T-cell (primary cell): ENCODE measurements around the gene SYP. TPM values are rescaled to one million over a fixed set of nuclear protein-coding genes. Genes with fewer than 3 reads are reported as not detected.
"Not testable (repeated sequence)": the region's sequence is repeated elsewhere in the genome, so short reads cannot be mapped to it uniquely, and the experiment has no call there.

Experiments used
- ATAC-seq, 4 experiments: fragments of 200-7000 bp in 3 of 4; fragments of 150-1000 bp in 1 of 4; cut with Tn5 transposase; replicated peaks in 1 of 4; 1 replicate in 3 of 4; 2 replicates in 1 of 4; pipeline ENCODE4 v1.10.0; 2021; ENCODE audit warnings: moderate library complexity in 3 of 4, mild to moderate bottlenecking in 2 of 4, moderate number of reproducible peaks in 1 of 4
- CTCF ChIA-PET, 2 donors: fragments of 300-600 bp; sonication (Branson Sonifier 250); formaldehyde crosslinking; loops; one replicate each; lab custom pipeline; 2022; ENCODE audit warnings: antibody characterized with exemption in 2 of 2; lab: Charles Lee
- POLR2A ChIA-PET, 2 donors: fragments of 300-600 bp; sonication (Branson Sonifier 250); formaldehyde crosslinking; loops; one replicate each; lab custom pipeline; 2022; ENCODE audit warnings: antibody characterized with exemption in 2 of 2; lab: Charles Lee
- DNase-seq, 35 experiments: peaks; one replicate each; pipeline versions ENCODE4 v3.0.0 to v3.0.0-alpha.2; 2013 to 2023
- H3K27ac ChIP-seq: one replicate; pipeline ENCODE4 v1.5.1; 2013; ENCODE audit warnings: low read length
- H3K27me3 ChIP-seq, 2 experiments: replicated peaks in 1 of 2; 1 replicate in 1 of 2; 2 replicates in 1 of 2; pipeline versions ENCODE4 v1.6.1 to v1.7.0; 2013; ENCODE audit warnings: low read length in 1 of 2, mixed read lengths in 1 of 2; ENCODE audit not compliant: control insufficient read depth in 2 of 2, insufficient read depth in 2 of 2; ENCODE audit errors: extremely low read depth in 1 of 2
- H3K36me3 ChIP-seq, 2 donors: 1 replicate in 1 of 2; 2 replicates in 1 of 2; pipeline versions ENCODE4 v1.6.1 to v1.7.0; 2013; ENCODE audit warnings: low read length in 1 of 2; ENCODE audit not compliant: control insufficient read depth in 2 of 2, insufficient read depth in 1 of 2; ENCODE audit errors: extremely low read depth in 1 of 2
- H3K4me1 ChIP-seq, 2 experiments: 1 replicate in 1 of 2; 2 replicates in 1 of 2; pipeline versions ENCODE4 v1.6.1 to v1.7.0; 2013; ENCODE audit warnings: low read length in 2 of 2, mixed read lengths in 1 of 2; ENCODE audit not compliant: insufficient read depth in 2 of 2, control insufficient read depth in 1 of 2; ENCODE audit errors: extremely low read depth in 1 of 2
- H3K4me3 ChIP-seq, 2 donors: 1 replicate in 1 of 2; 2 replicates in 1 of 2; pipeline versions ENCODE4 v1.5.1 to v1.7.0; 2013; ENCODE audit warnings: mild to moderate bottlenecking in 2 of 2, low read length in 1 of 2, moderate library complexity in 1 of 2; ENCODE audit not compliant: control insufficient read depth in 1 of 2; ENCODE audit errors: extremely low read depth in 1 of 2
- H3K9me3 ChIP-seq: 2 replicates; pipeline ENCODE4 v1.7.0; 2013
- H3K27ac Mint-ChIP-seq, 2 donors: one replicate each; pipeline ENCODE4 v1.8.0; 2020 to 2021; ENCODE audit warnings: mild to moderate bottlenecking in 2 of 2, mixed read lengths in 2 of 2
- H3K27me3 Mint-ChIP-seq, 2 donors: one replicate each; pipeline ENCODE4 v1.8.0; 2021 to 2022; ENCODE audit warnings: mixed read lengths in 2 of 2
- H3K36me3 Mint-ChIP-seq: one replicate; pipeline ENCODE4 v1.8.0; 2021; ENCODE audit warnings: mixed read lengths
- H3K4me1 Mint-ChIP-seq, 3 donors: one replicate each; pipeline ENCODE4 v1.8.0; 2020 to 2022; ENCODE audit warnings: mixed read lengths in 3 of 3, mild to moderate bottlenecking in 1 of 3
- H3K4me3 Mint-ChIP-seq, 3 donors: one replicate each; pipeline ENCODE4 v1.8.0; 2020 to 2022; ENCODE audit warnings: mild to moderate bottlenecking in 3 of 3, mixed read lengths in 3 of 3, moderate library complexity in 3 of 3
- H3K9me3 Mint-ChIP-seq, 3 donors: one replicate each; pipeline ENCODE4 v1.8.0; 2020 to 2022; ENCODE audit warnings: mixed read lengths in 3 of 3
- WGBS: methylation state at CpG from one replicate; pipeline ENCODE4 v1.1.5; 2013; ENCODE audit warnings: missing lambda C conversion rate; ENCODE audit not compliant: insufficient coverage; 5-methylcytosine and 5-hydroxymethylcytosine counted together
- total RNA-seq, 35 experiments: library from RNA in 6 of 35; stranded (reverse) in 6 of 35; fragments of 120-200 nt in 1 of 35; gene quantifications; one replicate each; pipeline versions ENCODE4 v1.2.1 to v1.2.4 and lab custom pipeline; 2013 to 2026

SYP gene
- total RNA-seq, 5 donors from 2014 or later (not counting 1 experiment from before 2014, with no cell fraction given): 0.53 to 0.89 (median 0.70) TPM

DNA sequence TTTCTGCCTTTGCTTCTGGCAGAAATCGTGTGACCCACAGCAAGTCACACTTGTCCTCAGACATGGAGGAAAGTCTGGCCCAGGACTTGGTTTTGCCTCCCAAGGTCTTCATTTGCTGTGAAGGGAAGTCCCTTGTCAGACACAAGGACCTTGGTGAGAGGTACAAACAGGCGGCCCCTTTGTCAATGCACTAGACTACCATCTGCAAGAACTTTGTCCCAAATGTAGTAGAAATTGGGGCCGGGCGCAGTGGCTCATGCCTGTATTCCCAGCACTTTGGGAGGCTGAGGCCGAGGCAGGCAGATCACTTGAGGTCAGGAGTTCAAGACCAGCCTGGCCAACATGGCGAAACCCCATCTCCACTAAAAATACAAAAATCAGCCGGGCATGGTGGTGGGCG, 26.4 kb downstream of the SYP start:
- CTCF ChIA-PET: not testable (repeated sequence)
- WGBS: 90% methylated on average over 2 of the region's 8 CpGs

GRCh38 chrX:49172280-49172780, 27.7 kb downstream of the SYP start:
- ATAC-seq (peak; percentile 73 to 80 (median 75)), DNase-seq (peak in 25 of 35 experiments; percentile 4 to 72 (median 32))
- peak overlapping the region; percentile 78 to 80 for H3K27ac Mint-ChIP-seq
- peaks cover 22 to 39% (median 23%) of the 10 kb centered on the region in 3 donors for H3K4me1 Mint-ChIP-seq
- H3K27ac ChIP-seq: peak overlapping the region; percentile 66
- peaks cover 5 to 21% of the 10 kb centered on the region in 2 donors for H3K36me3 ChIP-seq
- no peaks in the 10 kb centered on the region for H3K9me3 Mint-ChIP-seq
- peak overlapping the region; percentile 55 to 75 for H3K4me3 ChIP-seq
- CTCF ChIA-PET: interaction anchor here in 1 of 2 donors (1.4 kb wide), 1 partner anchor 16 kb away, joined by 7 read pairs; no protein-coding TSS in a partner anchor
- H3K4me1 ChIP-seq: peaks cover 4 to 32% of the 10 kb centered on the region in 2 experiments
- H3K36me3 Mint-ChIP-seq: peaks cover 14% of the 10 kb centered on the region
- POLR2A ChIA-PET: no interaction called here
- H3K9me3 ChIP-seq: no peaks in the 10 kb centered on the region
- H3K27me3 ChIP-seq: no peaks in the 10 kb centered on the region
- 0% methylated on average over 10 of the region's 37 CpGs for WGBS
- H3K4me3 Mint-ChIP-seq: peak overlapping the region; percentile 82 to 88 (median 83)
- H3K27me3 Mint-ChIP-seq: no peaks in the 10 kb centered on the region

More for the DNA sequence above, 26.4 kb downstream of the SYP start:
- H3K27ac Mint-ChIP-seq, H3K27me3 ChIP-seq, H3K4me3 ChIP-seq, H3K27me3 Mint-ChIP-seq, H3K9me3 ChIP-seq, POLR2A ChIA-PET, DNase-seq, ATAC-seq, H3K9me3 Mint-ChIP-seq: not testable (repeated sequence)
- Mint-ChIP-seq H3K36me3 (peaks cover 14% of the 10 kb centered on the region), H3K4me3 (peak overlapping the region in 2 of 3 donors; percentile 83 to 88), H3K4me1 (peaks cover 15 to 35% (median 15%) of the 10 kb centered on the region in 3 donors)
- Histone ChIP-seq H3K4me1 (peaks cover 0 to 20% of the 10 kb centered on the region in 2 experiments), H3K36me3 (peaks cover 5 to 21% of the 10 kb centered on the region in 2 donors), H3K27ac (peak overlapping the region; percentile 55)

DNA sequence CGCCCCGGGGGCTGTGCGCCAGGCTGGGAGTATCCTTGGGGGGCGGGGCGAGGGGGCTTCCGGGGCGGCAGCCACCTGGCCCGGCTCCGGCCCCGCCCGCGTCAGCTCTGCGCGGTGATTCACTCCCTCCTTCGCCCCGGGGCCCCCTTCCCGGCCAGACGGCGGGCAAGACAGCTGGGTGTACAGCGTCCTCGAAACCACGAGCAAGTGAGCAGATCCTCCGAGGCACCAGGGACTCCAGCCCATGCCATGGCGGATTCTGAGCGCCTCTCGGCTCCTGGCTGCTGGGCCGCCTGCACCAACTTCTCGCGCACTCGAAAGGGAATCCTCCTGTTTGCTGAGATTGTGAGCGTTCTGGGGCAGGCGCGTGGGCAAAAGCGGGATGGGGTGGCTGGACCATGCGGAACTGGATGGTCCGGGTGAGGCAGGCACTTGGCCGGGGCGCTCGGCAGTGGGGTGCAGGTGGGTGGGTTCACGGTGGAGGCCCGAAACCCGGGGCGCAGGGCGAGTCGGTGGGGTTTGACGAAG, 28.2 kb downstream of the SYP start, which contains the start of gene PLP2:
TSS of gene PLP2 (plus strand) at position 147 of the 528 bp plus-strand sequence. CDS start at position 250, 103 bp downstream.
- H3K9me3 ChIP-seq: no peaks in the 10 kb centered on the region
- peaks cover 25 to 41% (median 28%) of the 10 kb centered on the region in 3 donors for H3K4me1 Mint-ChIP-seq
- no peaks in the 10 kb centered on the region for H3K27me3 Mint-ChIP-seq
- ChIA-PET CTCF (interaction anchor here in 1 of 2 donors (1.4 kb wide), 1 partner anchor 16 kb away, joined by 7 read pairs; no protein-coding TSS in a partner anchor), POLR2A (no interaction called here)
- peak within 1 kb of the TSS; percentile 55 to 75 for H3K4me3 ChIP-seq
- peak; percentile 48 to 70 (median 62) for ATAC-seq
- H3K9me3 Mint-ChIP-seq: no peaks in the 10 kb centered on the region
- H3K36me3 ChIP-seq: peaks cover 5 to 21% of the 10 kb centered on the region in 2 donors
- 0% methylated on average over 12 of the region's 46 CpGs for WGBS
- H3K27ac Mint-ChIP-seq: peak within 1 kb of the TSS; percentile 78 to 80
- no peaks in the 10 kb centered on the region for H3K27me3 ChIP-seq
- peak in 27 of 35 experiments; percentile 15 to 74 (median 33) for DNase-seq
- H3K27ac ChIP-seq: peak within 1 kb of the TSS; percentile 66
- peaks cover 14% of the 10 kb centered on the region for H3K36me3 Mint-ChIP-seq
- peak within 1 kb of the TSS; percentile 82 to 88 (median 83) for H3K4me3 Mint-ChIP-seq
- H3K4me1 ChIP-seq: peaks cover 7 to 37% of the 10 kb centered on the region in 2 experiments

GRCh38 chrX:49167740-49168108, 32.3 kb downstream of the SYP start:
- POLR2A ChIA-PET: interaction anchor here in 1 of 2 donors (1.7 kb wide), 1 partner anchor 23 kb away, joined by 6 read pairs; no protein-coding TSS in a partner anchor
- H3K27me3 Mint-ChIP-seq: no peaks in the 10 kb centered on the region
- no peaks in the 10 kb centered on the region for H3K36me3 Mint-ChIP-seq
- Histone ChIP-seq H3K36me3 (no peaks in the 10 kb centered on the region), H3K4me3 (peak overlapping the region in 1 of 2 donors; percentile 46), H3K27ac (peak overlapping the region; percentile 86), H3K27me3 (no peaks in the 10 kb centered on the region), H3K4me1 (peaks cover 7 to 55% of the 10 kb centered on the region in 2 experiments), H3K9me3 (no peaks in the 10 kb centered on the region)
- no peaks in the 10 kb centered on the region for H3K9me3 Mint-ChIP-seq
- H3K27ac Mint-ChIP-seq: peak overlapping the region; percentile 93 to 97
- WGBS: no CpG with 5 or more reads among the region's 3 CpGs
- DNase-seq (no peak), ATAC-seq (no peak)
- peak overlapping the region; percentile 72 to 86 (median 72) for H3K4me3 Mint-ChIP-seq
- CTCF ChIA-PET: interaction anchor here in 1 of 2 donors (2.3 kb wide), 1 partner anchor 12 kb away, joined by 18 read pairs; no protein-coding TSS in a partner anchor
- H3K4me1 Mint-ChIP-seq: peaks cover 32 to 39% (median 37%) of the 10 kb centered on the region in 3 donors

DNA sequence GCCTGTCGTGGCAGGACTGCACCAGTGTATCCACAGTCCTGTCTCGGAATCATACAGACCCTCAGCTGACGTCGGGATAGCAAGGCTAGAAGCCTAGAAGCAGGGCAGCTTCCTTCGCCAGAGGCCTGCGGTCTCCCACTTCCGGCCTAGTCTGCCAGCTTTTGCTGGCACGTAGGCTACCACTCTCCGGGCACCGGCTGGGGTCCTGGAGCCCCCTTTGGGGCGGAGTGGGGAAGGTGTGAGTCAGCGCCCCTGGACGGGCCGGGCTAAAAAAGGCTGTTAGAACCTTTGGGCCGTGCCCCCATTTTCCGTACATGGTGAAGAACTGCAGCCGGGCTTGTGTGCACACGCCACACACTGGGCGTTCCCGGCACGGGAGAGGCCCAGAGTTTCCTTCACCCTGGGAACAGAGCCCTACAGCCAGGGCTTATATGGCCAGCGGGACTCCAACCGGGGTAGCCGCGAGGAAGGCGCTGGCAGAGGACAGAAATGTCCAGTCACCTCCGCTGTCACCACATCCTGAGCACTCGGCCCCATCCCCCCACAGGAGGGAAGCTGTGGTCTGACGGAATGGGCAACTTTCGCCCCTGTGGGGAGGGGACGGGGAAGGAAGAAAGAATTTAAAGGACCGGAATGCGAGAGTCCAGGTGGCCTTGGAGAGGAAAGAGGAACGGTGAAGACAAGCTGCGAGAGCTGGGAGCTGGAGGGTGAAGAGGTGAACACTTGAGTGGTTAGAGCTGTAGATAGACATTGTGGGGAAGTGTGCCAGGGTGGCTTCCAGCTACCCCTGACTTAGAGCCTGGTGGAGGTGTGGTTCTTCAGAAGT, 32.9 kb downstream of the SYP start:
- ATAC-seq: peak; percentile 28 to 42 (median 38)

More for the DNA sequence above, 32.9 kb downstream of the SYP start:
- H3K27me3 Mint-ChIP-seq: no peaks in the 10 kb centered on the region
- peaks cover 29 to 37% (median 35%) of the 10 kb centered on the region in 3 donors for H3K4me1 Mint-ChIP-seq
- DNase-seq: peak in 30 of 35 experiments; percentile 17 to 75 (median 47)
- H3K27ac Mint-ChIP-seq: peak overlapping the region; percentile 93 to 97
- H3K27ac ChIP-seq: peak overlapping the region; percentile 86
- POLR2A ChIA-PET: interaction anchor here in 1 of 2 donors (1.7 kb wide), 1 partner anchor 24 kb away, joined by 6 read pairs; no protein-coding TSS in a partner anchor
- no peaks in the 10 kb centered on the region for H3K36me3 ChIP-seq
- no peaks in the 10 kb centered on the region for H3K9me3 ChIP-seq
- peak overlapping the region; percentile 42 to 46 for H3K4me3 ChIP-seq
- H3K4me3 Mint-ChIP-seq: peak overlapping the region; percentile 72 to 86 (median 72)
- peaks cover 7 to 52% of the 10 kb centered on the region in 2 experiments for H3K4me1 ChIP-seq
- H3K9me3 Mint-ChIP-seq: no peaks in the 10 kb centered on the region
- no peaks in the 10 kb centered on the region for H3K27me3 ChIP-seq
- 0% methylated on average over 16 of the region's 35 CpGs for WGBS
- CTCF ChIA-PET: interaction anchor here in 1 of 2 donors (0.9 to 2.3 kb wide), 3 partner anchors 12 to 26 kb away, joined by 3 to 18 read pairs (median 10); no protein-coding TSS in a partner anchor
- H3K36me3 Mint-ChIP-seq: no peaks in the 10 kb centered on the region
